ENCODE measurements around the gene NNAT.
"Not testable (repeated sequence)": the region's sequence is repeated elsewhere in the genome, so short reads cannot be mapped to it uniquely, and the experiment has no call there.

The NNAT gene

DNA sequence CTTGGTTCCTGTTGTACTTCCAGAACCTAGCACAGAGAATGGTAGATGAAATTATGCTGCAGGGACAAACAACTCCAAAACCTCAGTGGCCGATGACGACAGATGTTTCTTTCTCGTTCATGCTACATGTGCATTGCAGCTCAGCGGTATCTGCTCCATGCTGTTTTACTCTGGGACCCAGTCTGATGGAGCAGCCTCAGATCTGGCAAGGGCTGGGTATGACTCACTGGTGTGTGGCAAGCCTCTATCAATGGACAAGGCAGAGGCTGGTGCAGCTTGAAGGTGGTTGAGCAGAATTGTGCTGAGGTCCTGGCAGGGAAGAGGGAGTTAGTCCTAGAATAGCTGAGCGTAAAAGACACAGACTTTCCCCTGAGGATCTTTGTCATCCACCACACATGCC lies 17.0 kb downstream of the NNAT start:
- TF ChIP-seq, protein P1, sequence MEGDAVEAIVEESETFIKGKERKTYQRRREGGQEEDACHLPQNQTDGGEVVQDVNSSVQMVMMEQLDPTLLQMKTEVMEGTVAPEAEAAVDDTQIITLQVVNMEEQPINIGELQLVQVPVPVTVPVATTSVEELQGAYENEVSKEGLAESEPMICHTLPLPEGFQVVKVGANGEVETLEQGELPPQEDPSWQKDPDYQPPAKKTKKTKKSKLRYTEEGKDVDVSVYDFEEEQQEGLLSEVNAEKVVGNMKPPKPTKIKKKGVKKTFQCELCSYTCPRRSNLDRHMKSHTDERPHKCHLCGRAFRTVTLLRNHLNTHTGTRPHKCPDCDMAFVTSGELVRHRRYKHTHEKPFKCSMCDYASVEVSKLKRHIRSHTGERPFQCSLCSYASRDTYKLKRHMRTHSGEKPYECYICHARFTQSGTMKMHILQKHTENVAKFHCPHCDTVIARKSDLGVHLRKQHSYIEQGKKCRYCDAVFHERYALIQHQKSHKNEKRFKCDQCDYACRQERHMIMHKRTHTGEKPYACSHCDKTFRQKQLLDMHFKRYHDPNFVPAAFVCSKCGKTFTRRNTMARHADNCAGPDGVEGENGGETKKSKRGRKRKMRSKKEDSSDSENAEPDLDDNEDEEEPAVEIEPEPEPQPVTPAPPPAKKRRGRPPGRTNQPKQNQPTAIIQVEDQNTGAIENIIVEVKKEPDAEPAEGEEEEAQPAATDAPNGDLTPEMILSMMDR (IDR thresholded peaks at IDR 0.05; ENCODE audit: low read depth, low read length): no peak
- DNase-seq (ENCODE audit: extremely low read depth, low read depth): no peak

DNA sequence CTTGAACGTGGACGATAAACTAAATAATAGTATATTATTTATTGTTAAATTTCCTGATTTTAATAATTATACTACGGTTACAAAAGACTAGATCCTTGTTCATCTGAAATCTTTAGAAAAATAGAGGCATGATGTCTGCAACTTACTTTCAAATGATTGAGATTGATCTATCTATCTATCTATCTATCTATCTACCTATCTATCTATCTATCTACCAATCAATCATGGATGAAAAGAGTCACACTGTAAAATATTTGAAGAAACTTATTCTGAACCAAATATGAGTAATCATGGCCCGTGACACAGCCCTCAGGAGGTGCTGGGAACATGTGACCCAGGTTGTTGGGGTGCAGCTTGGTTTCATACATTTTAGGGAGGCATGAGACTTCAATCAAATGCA lies 18.4 kb downstream of the NNAT start:
- DNase-seq (ENCODE audit: extremely low read depth, low read depth): no peak
- TF ChIP-seq, protein P1 (IDR thresholded peaks at IDR 0.05; ENCODE audit: low read depth, low read length): no peak

DNA sequence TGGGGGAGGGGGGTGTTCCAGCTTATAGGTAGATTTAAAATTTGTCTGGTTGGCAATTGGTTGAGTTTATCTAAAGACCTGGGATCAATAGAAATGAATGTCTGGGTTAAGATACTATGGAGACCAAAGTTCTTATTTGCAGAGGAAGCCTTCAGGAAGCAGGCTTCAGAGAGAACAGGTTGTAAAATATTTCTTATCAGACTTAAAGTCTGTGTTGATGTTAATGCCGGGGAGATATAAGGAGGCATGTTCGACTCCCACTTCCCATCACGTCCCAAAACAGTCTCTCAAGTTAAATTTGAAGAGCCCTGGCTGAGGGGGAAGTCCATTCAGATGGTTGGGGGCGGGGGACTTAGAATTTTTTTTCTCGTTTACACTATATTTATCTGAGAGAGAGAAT lies 19.0 kb downstream of the NNAT start:
- TF ChIP-seq, protein P1 (IDR thresholded peaks at IDR 0.05; ENCODE audit: low read depth, low read length): no peak
- no peak for DNase-seq (ENCODE audit: extremely low read depth, low read depth)

DNA sequence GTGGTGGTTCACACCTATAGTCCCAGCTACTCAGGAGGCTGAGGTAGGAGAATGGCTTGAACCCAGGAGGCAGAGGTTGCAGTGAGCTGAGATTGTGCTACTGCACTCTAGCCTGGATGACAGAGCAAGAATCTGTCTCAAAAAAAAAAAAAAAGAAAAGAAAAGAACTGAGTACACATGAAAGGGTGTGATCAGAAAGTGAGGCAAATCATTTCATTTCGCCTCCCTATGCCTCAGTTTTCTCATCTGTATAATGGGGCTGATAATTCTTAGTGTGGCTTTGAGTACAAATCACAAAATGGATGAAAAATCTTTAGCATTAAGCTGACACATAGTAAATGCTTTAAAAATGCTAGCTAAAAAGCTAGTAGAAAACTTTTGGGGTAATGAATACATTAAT lies 19.8 kb downstream of the NNAT start:
- not testable (repeated sequence) for DNase-seq (ENCODE audit: extremely low read depth, low read depth)

DNA sequence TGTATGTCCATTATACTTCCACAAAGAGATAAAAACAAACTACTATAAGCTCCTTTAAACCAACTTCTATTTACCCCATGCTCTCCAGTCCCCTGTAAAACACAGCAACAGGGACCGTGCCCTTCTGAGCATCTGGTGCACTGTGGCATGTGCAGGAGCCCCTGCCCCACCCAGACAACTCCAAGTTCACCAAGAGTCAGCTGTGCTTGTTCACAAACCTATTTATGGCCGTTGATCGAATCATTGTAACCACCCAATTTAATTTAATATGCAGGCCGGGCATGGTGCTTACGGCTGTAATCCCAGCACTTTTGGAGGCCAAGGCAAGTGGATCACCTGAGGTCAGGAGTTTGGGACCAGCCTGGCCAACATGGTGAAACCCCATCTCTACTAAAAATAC lies 20.3 kb downstream of the NNAT start:
- TF ChIP-seq, protein P1 (IDR thresholded peaks at IDR 0.05; ENCODE audit: low read depth, low read length): no peak
- DNase-seq (ENCODE audit: extremely low read depth, low read depth): no peak

DNA sequence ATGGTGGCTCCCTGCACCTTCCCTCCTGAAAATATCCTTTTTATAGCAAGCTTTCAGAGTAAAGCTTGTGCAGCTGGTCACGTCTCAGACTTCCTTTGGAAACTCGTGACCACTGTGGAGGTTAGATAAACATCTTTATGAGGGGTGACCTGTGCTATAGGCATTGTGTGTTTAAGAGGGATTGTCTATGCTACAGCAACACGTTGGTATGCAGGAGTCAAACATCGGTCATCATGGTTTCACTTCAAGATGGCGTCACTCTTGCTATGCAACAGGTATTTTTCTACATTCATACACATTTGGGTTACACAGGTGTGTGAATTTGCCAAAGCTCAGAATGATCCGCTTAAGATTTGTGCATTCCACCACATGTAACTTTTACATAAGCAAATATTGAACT lies 21.2 kb downstream of the NNAT start:
- TF ChIP-seq, protein P1 (IDR thresholded peaks at IDR 0.05; ENCODE audit: low read depth, low read length): no peak
- DNase-seq (ENCODE audit: extremely low read depth, low read depth): no peak

DNA sequence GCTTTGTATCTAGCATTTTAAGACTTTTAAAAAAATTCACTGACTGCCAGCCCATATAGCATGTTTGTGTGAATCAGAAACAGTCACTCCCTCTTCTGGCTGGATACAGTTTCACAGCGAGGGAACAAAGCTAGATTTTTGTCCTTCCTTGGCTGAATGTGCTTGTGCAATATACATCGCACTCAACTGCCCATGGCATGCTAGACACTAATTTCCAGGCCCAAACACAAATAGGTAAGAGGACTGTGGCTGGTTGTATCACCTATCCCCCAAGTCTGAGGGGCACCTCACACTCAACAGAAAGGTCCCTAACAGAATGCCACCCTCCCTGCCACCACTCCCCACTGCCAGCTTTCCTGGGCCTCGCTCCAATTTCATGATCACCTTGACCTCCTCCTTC lies 22.8 kb downstream of the NNAT start:
- DNase-seq (ENCODE audit: extremely low read depth, low read depth): no peak
- TF ChIP-seq, protein P1 (IDR thresholded peaks at IDR 0.05; ENCODE audit: low read depth, low read length): peak; percentile 42

DNA sequence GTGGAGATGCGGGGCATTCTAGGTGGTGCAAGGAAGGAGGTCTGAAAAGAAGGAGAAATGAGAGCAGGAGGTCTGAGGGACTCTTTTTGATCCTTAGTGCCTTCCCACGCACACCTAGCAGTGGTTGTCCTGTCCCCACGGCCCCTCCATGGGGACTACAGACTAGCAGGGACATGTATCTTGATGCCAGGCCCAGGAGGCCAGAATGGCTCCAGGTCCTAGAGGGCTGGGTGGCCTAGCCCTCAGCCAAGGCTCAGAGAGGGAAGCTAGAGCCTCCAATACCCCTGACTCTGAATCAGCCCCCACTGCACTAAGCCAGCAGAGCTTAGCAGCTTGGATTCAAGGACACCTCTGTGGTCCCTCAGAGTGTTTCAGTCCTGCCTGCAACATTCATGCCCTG lies 23.3 kb downstream of the NNAT start:
- TF ChIP-seq, protein P1 (IDR thresholded peaks at IDR 0.05; ENCODE audit: low read depth, low read length): no peak
- no peak for DNase-seq (ENCODE audit: extremely low read depth, low read depth)
